GM12874 (cell line): Measurements from ENCODE around the gene FAM78A.

Experiments
- TF ChIP-seq, protein P1 (sequence below): IDR thresholded peaks from 2 replicates; pipeline ENCODE4 v1.5.1; 2011; ENCODE audit warnings: low read depth, mild to moderate bottlenecking, control low read depth, low read length, moderate library complexity; ENCODE audit not compliant: insufficient read depth

FAM78A gene

DNA sequence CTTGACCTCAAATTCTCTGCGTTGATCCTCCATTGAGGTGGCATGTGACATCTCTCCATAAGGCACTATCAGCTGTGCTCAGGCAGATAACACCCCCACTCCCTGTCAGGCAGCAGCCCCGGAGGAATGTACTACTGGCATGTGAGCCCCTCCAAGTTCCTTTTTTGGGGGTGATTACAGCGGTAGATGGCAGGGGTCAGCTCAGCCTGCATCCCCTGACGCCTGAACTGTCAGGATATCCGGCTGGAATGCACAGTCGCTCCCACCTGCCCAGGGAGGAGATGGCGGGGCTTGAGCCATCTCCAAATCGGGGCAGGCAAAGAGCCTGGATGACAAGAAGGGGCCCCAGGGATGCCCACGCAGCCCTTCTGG lies 40.8 kb downstream of the FAM78A start:
- TF ChIP-seq, protein P1, sequence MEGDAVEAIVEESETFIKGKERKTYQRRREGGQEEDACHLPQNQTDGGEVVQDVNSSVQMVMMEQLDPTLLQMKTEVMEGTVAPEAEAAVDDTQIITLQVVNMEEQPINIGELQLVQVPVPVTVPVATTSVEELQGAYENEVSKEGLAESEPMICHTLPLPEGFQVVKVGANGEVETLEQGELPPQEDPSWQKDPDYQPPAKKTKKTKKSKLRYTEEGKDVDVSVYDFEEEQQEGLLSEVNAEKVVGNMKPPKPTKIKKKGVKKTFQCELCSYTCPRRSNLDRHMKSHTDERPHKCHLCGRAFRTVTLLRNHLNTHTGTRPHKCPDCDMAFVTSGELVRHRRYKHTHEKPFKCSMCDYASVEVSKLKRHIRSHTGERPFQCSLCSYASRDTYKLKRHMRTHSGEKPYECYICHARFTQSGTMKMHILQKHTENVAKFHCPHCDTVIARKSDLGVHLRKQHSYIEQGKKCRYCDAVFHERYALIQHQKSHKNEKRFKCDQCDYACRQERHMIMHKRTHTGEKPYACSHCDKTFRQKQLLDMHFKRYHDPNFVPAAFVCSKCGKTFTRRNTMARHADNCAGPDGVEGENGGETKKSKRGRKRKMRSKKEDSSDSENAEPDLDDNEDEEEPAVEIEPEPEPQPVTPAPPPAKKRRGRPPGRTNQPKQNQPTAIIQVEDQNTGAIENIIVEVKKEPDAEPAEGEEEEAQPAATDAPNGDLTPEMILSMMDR, result no peak

DNA sequence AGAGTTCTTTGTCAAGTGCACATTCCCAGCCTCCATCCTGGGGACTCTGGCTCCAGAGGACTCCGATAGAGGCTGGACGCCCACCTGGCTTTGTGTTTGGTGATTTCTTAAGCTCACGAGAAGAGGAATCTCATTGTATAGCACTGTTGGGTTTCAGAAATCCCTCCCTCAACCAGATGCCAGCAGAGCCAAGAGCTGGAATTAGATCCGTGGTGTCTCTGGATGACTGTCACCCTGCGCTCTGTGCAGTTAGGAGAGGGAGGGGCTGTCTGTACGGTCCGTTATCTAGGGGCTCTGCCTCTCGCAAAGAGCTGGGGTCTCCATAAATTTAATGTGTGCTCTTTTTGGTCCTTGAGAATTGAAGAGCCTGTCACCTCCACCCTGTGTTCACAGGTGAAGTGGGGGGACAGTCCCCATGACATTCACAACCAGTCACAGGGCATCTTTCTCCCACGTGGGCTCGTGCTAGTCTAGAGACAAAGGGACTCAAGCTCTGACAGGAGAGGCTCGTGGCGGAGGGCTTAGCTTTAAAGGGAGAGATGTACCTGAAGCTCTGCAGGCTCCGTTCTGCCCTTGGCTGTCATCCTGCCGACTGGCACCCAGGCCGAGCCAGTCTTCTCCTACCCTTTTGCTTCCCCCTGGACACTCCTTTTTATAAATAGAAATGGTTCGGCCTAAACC lies 41.4 kb downstream of the FAM78A start:
- TF ChIP-seq, protein P1, result no peak

DNA sequence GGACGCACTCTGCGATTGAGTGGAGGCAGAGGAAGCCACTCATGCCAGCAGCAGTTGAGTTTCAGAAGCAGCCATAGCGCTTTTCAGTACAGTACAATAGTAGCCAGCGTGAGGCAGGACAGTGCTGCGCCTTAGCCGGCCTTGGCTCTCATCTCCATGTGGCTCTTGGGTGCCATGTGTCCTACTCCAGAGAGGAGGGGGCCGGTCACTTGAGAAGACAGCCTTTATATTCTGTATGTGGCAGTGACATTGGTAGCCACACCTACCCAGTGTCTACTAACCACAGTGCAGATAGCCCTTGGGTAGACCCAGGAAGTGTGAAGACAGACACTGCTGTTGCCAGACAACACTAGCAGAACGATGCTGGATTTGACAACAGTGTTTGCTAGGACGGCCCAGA lies 42.3 kb downstream of the FAM78A start:
- TF ChIP-seq, protein P1, result no peak

DNA sequence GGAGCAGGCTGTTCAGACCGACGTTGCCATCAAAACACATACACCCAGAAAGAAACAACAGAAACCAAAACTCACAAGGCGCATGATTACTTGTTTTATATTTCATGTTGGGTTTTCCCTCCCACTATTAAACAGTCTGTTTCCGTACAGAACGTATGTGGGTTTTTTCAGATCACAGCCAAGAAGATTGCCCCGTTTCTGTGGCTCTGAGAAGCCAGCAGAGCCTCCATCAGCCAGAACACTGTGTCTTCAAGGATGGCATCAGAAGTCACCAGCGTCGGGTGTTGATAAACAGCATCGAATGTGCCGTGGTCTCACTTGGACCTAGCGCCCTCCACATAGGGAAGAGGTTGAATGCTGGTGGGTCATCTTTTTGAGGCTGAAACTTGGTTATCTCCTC lies 42.8 kb downstream of the FAM78A start:
- TF ChIP-seq, protein P1, result no peak

DNA sequence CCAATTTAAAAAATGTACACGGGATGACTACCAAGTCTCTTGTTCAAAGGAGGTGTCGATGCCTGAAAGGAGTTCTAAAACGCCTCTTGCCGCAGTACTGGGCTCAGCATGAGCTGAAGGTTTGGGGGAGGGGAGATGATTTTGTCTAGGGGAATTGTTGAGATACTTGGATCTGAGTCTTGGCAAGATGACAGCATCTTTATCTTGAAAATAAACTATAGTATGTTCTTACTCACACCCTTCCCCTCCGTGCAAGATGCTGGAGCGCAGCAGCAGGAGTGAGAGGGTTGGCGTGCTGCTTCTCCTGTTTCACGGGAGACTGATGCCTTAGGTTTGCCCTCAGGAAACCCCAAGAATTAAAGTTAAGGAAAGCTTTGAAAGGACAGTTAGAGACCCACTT lies 47.3 kb downstream of the FAM78A start:
- TF ChIP-seq, protein P1, result no peak

DNA sequence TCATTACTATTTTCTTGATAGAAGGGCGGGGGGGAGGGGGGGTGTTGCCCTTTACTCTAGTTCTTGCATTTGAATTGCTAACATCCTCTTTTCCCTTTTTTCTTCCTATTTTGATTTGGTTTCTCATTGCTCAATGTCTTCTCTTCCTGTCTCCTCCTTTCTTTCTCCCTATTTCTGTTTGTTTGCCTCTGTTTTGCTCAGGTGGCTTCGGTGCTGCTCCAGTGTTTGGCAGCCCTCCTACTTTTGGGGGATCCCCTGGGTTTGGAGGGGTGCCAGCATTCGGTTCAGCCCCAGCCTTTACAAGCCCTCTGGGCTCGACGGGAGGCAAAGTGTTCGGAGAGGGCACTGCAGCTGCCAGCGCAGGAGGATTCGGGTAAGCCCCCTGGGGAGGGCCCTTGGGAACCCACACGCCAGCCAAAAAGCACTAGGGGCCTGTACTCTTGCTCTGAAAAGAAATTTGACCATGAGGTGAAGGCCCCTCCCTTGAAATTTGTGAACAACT lies 48.3 kb downstream of the FAM78A start:
- TF ChIP-seq, protein P1, result no peak

DNA sequence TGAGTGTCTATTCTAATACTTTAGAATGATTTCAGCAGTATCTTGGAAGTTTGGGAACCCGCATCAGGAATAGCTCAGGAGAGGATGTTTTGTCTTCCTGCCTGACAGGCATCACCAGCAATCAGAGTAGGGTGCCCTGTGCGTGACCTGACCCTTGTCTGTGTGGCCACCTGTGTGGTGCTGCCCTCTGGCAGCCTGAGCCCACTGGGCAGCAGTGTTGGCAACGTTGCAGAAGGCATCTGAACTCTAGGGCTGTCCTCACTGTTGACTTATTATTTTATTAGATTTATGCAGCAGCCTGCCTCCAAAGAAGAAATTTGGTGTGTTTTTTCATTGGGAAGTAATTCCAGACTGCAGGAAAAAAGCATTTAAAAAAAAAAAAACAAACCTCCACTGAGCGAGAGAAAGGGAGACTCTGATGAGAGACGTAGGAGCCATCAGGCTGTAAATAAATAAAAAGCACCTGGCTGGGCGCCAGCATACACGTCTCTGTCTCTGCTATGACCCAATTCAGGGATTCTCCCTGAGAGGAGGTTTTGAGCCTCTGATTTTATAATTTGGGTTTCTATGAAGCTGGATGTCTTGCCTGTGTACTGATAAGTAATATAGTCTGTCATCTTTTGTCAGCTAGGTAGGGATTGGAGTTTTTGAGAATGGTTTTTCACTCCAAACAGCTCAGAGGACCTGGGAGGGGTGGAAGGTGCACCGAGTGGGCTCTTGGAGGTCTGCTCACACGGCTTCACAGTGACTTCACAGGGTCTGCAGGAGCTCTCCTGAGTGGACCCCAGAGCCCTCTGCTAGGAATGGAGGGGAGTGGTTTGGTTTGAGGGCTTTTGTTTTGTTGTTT lies 49.0 kb downstream of the FAM78A start:
- TF ChIP-seq, protein P1, result no peak
